MG63 (cell line): Measurements from ENCODE around the gene ZNF527. TPM values are rescaled to one million over a fixed set of nuclear protein-coding genes. Genes with fewer than 3 reads are reported as not detected.
"Not testable (repeated sequence)": the region's sequence is repeated elsewhere in the genome, so short reads cannot be mapped to it uniquely, and the experiment has no call there.

ENCODE experiments used
- DNase-seq: peaks from one replicate; pipeline ENCODE4 v3.0.0-alpha.2; 2020
- H3K27me3 ChIP-seq: fragments of 250-450 bp; sonication (Bioruptor Pico); 2 replicates; pipeline ENCODE4 v1.5.1; 2020; ENCODE audit warnings: mild to moderate bottlenecking, moderate library complexity
- H3K36me3 ChIP-seq: fragments of 250-450 bp; sonication (Bioruptor Pico); 2 replicates; pipeline ENCODE4 v1.5.1; 2020; ENCODE audit warnings: mild to moderate bottlenecking, moderate library complexity
- H3K4me3 ChIP-seq: fragments of 250-450 bp; sonication (Bioruptor Pico); 2 replicates; pipeline ENCODE4 v1.5.1; 2020; ENCODE audit warnings: mild to moderate bottlenecking, moderate library complexity
- H3K9me3 ChIP-seq: fragments of 250-450 bp; sonication (Bioruptor Pico); 2 replicates; pipeline ENCODE4 v1.5.1; 2020; ENCODE audit warnings: mild to moderate bottlenecking, moderate library complexity
- total RNA-seq: library from RNA; depleted of rRNA; stranded (reverse); fragments of >200 nt; shearing (Covaris generic); gene quantifications from 2 replicates; pipeline ENCODE4 v1.2.3, GENCODE V29; 2014; ENCODE audit warnings: low replicate concordance; rRNA removed

The ZNF527 gene
- 3.4 and 5.9 TPM in 2 replicates for total RNA-seq

GRCh38 chr19:37370880-37371661, at the start of gene ZNF527:
Gene ZNF527 (plus strand): TSS chr19:37371099. CDS start chr19:37374199, 3,100 bp downstream.
- peak within 1 kb of the TSS; percentile 85 for H3K4me3 ChIP-seq
- DNase-seq = peak; percentile 97
- H3K9me3 ChIP-seq = peaks cover 26% of the 10 kb centered on the region
- H3K27me3 ChIP-seq = no peaks in the 10 kb centered on the region
- peaks cover 28% of the 10 kb centered on the region for H3K36me3 ChIP-seq

GRCh38 chr19:37329686-37330085, 41.2 kb upstream of the ZNF527 start:
- Histone ChIP-seq H3K27me3 (no peaks in the 10 kb centered on the region), H3K36me3 (peaks cover 66% of the 10 kb centered on the region), H3K9me3 (no peaks in the 10 kb centered on the region; the same call in 1 of the 2 replicates), H3K4me3 (no peak overlapping the region)
- no peak for DNase-seq

DNA sequence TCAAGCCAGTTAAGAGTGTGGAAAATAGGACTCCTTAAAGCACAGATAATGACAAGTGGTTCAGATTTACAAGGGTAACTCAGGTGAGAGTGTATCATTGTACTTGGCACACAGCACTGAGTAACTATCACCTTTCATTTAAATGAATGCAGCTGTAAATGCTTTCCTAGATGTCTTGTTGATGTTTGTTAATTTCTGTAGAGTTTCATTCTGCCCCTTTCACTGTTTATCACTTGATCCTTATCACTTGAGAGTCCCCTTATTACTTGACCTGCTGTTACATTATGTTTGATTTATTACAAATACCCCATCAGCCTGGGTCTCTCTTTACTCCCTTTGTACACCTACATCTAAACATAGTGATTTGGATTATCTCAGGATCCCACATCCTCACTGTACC, 38.1 kb upstream of the ZNF527 start:
- Histone ChIP-seq H3K4me3 (no peak overlapping the region), H3K9me3 (peaks cover 4% of the 10 kb centered on the region), H3K36me3 (peaks cover 57% of the 10 kb centered on the region), H3K27me3 (no peaks in the 10 kb centered on the region)
- no peak for DNase-seq

- Histone ChIP-seq H3K4me3 (no peak overlapping the region), H3K27me3 (no peaks in the 10 kb centered on the region), H3K36me3 (peaks cover 54% of the 10 kb centered on the region), H3K9me3 (peaks cover 4% of the 10 kb centered on the region)
- DNase-seq = no peak
Observed at GRCh38 chr19:37333457-37333856, 37.4 kb upstream of the ZNF527 start.

- Histone ChIP-seq H3K9me3 (peaks cover 4% of the 10 kb centered on the region), H3K36me3 (peaks cover 47% of the 10 kb centered on the region), H3K4me3 (peak overlapping the region; percentile 76), H3K27me3 (no peaks in the 10 kb centered on the region)
- DNase-seq = peak; percentile 83
Observed at GRCh38 chr19:37334179-37335071, 36.5 kb upstream of the ZNF527 start.

GRCh38 chr19:37342753-37343152, 28.1 kb upstream of the ZNF527 start:
- no peak for DNase-seq
- H3K4me3 ChIP-seq = no peak overlapping the region
- H3K36me3 ChIP-seq = peaks cover 45% of the 10 kb centered on the region
- H3K27me3 ChIP-seq = no peaks in the 10 kb centered on the region
- peaks cover 15% of the 10 kb centered on the region for H3K9me3 ChIP-seq

GRCh38 chr19:37346091-37346490, 24.8 kb upstream of the ZNF527 start:
- Histone ChIP-seq H3K9me3 (peaks cover 6% of the 10 kb centered on the region; the same call in 1 of the 2 replicates), H3K36me3 (peaks cover 48% of the 10 kb centered on the region), H3K4me3 (no peak overlapping the region), H3K27me3 (no peaks in the 10 kb centered on the region)
- DNase-seq = no peak

DNA sequence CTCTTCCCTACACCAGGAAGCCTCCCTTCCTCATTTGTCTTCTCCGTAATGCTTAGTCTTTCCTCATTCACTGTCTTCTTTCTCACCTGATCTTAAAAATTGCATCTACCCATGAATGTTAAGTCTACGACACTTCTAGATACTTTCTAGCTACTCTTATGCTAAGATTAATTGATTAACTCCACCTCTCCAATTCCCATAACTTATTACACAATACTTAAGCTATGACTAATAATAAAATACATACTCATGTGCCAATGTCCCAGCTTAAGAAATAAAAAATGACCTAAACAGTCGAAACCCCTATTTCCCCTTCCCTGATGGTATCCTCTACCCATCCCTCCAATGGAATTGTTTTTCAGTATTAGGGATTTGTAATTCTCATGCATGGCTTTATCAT, 22.8 kb upstream of the ZNF527 start:
- Histone ChIP-seq H3K36me3 (peaks cover 40% of the 10 kb centered on the region), H3K4me3 (no peak overlapping the region), H3K9me3 (no peaks in the 10 kb centered on the region), H3K27me3 (no peaks in the 10 kb centered on the region)
- no peak for DNase-seq

- Histone ChIP-seq H3K27me3 (no peaks in the 10 kb centered on the region), H3K36me3 (peaks cover 63% of the 10 kb centered on the region), H3K4me3 (no peak overlapping the region), H3K9me3 (peaks cover 10% of the 10 kb centered on the region)
- DNase-seq = no peak
Observed at GRCh38 chr19:37353968-37354367, 16.9 kb upstream of the ZNF527 start.

DNA sequence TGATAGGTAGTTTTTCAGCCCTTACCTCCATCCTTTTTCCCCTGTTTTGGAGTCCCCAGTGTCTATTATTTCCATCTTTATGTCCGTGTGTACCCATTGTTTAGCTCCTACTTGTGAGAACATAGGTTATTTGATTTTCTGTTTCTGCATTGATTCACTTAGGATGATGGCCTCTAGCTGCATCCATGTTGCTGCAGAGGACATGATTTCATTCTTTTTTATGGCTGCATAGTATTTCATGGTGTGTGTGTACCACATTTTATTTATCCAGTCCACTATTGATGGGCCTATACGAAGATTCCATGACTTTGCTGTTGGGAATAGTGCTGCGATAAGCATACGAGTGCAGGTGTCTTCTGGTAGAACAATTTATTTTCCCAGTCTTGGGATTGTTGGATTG, 15.0 kb upstream of the ZNF527 start:
- peaks cover 10% of the 10 kb centered on the region for H3K9me3 ChIP-seq
- H3K27me3 ChIP-seq = no peaks in the 10 kb centered on the region
- DNase-seq = no peak
- H3K4me3 ChIP-seq = no peak overlapping the region
- H3K36me3 ChIP-seq = peaks cover 65% of the 10 kb centered on the region

- Histone ChIP-seq H3K4me3 (no peak overlapping the region), H3K36me3 (peaks cover 59% of the 10 kb centered on the region), H3K9me3 (peaks cover 21% of the 10 kb centered on the region), H3K27me3 (no peaks in the 10 kb centered on the region)
- DNase-seq = no peak
Observed at GRCh38 chr19:37361994-37362393, 8.9 kb upstream of the ZNF527 start.

DNA sequence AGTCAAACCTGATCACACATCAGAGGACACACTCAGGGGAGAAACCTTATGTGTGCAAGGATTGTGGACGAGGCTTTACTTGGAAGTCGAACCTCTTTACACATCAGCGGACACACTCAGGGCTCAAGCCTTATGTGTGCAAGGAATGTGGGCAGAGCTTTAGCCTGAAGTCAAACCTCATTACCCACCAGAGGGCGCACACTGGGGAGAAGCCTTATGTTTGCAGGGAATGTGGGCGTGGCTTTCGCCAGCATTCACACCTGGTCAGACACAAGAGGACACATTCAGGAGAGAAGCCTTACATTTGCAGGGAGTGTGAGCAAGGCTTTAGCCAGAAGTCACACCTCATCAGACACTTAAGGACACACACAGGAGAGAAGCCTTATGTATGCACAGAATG, 8.2 kb upstream of the ZNF527 start:
- no peaks in the 10 kb centered on the region for H3K27me3 ChIP-seq
- H3K36me3 ChIP-seq = peaks cover 54% of the 10 kb centered on the region
- H3K4me3 ChIP-seq = no peak overlapping the region
- H3K9me3 ChIP-seq = peaks cover 19% of the 10 kb centered on the region
- DNase-seq = no peak

- H3K4me3 ChIP-seq = peak overlapping the region; percentile 85
- not testable (repeated sequence) for H3K27me3 ChIP-seq, DNase-seq
- peaks cover 22% of the 10 kb centered on the region for H3K36me3 ChIP-seq
- H3K9me3 ChIP-seq = peaks cover 30% of the 10 kb centered on the region
Observed at GRCh38 chr19:37370386-37370879, 466 bp upstream of the ZNF527 start.

- Histone ChIP-seq H3K36me3 (peaks cover 52% of the 10 kb centered on the region), H3K9me3 (peaks cover 52% of the 10 kb centered on the region)
- DNase-seq = no peak
Observed at GRCh38 chr19:37389234-37389633, 18.3 kb downstream of the ZNF527 start.

GRCh38 chr19:37391399-37391798, 20.5 kb downstream of the ZNF527 start:
- DNase-seq, H3K4me3 ChIP-seq, H3K27me3 ChIP-seq: not testable (repeated sequence)
- Histone ChIP-seq H3K9me3 (peaks cover 49% of the 10 kb centered on the region), H3K36me3 (peaks cover 35% of the 10 kb centered on the region)

More at GRCh38 chr19:37389234-37389633, 18.3 kb downstream of the ZNF527 start:
- Histone ChIP-seq H3K27me3 (no peaks in the 10 kb centered on the region), H3K4me3 (no peak overlapping the region)

DNA sequence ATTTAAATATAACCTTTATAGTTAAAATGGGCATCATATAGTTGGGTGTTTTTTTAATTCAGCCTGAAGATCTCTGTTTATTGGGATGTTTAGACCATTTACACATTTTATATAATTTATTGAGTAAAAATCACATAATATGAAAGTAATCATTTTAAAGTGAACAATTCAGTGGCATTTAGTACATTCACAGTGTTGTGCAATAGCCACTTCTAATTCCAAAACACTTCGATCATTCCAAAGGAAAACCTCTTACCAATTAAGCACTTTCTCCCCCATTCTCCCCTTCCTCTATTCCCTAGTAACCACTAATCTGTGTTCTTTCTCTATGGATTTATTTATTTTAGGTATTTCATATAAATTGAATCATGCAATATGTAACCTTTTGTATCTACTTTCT, 30.2 kb downstream of the ZNF527 start:
- Histone ChIP-seq H3K36me3 (no peaks in the 10 kb centered on the region), H3K4me3 (no peak overlapping the region), H3K27me3 (no peaks in the 10 kb centered on the region), H3K9me3 (peaks cover 6% of the 10 kb centered on the region; the same call in 1 of the 2 replicates)
- no peak for DNase-seq

DNA sequence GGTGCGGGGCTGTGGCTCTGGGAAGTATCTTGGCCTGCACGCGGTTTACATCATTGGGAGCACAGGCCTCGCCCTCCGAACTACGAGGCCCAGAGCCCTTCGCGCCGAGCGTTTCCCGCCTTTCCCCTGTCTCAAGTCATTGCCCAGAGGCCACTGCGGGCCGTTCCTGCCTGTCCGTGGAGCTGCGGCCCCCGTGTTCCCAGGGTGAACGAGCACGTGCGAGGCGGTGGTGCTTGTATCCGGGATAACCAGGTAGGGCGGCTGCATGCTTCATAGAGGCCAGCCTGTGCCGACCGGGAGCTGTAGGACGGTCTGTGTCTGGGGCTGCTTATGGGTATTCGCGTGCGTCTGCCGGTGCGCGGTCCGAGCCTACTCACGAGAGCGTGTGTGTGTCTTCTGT, 32.5 kb downstream of the ZNF527 start:
- Histone ChIP-seq H3K9me3 (peaks cover 11% of the 10 kb centered on the region), H3K27me3 (no peaks in the 10 kb centered on the region), H3K4me3 (no peak overlapping the region), H3K36me3 (no peaks in the 10 kb centered on the region)
- DNase-seq = no peak
